ENCODE measurements around the gene CIAO3.
"Not testable (repeated sequence)": the region's sequence is repeated elsewhere in the genome, so short reads cannot be mapped to it uniquely, and the experiment has no call there.

Gene CIAO3

GRCh38 chr16:740764-741505, at the start of gene CIAO3:
Gene CIAO3 (minus strand): TSS chr16:740997. CDS start chr16:740985, 12 bp downstream.
- peak; percentile 81 for DNase-seq (ENCODE audit: low read depth)

GRCh38 chr16:790086-790485, 49.3 kb upstream of the CIAO3 start:
- no peak for DNase-seq (ENCODE audit: low read depth)

GRCh38 chr16:789191-789850, 48.5 kb upstream of the CIAO3 start:
- DNase-seq (ENCODE audit: low read depth), result no peak

GRCh38 chr16:788399-789126, 47.8 kb upstream of the CIAO3 start, which contains the start of gene CHTF18:
Gene CHTF18 (plus strand): TSS chr16:788620. CDS start chr16:788685, 65 bp downstream.
- peak; percentile 88 for DNase-seq (ENCODE audit: low read depth)

GRCh38 chr16:787978-788398, 47.2 kb upstream of the CIAO3 start, which contains the start of gene RPUSD1:
Gene RPUSD1 (minus strand): TSS chr16:788381. CDS start chr16:787737, 644 bp downstream.
- DNase-seq (ENCODE audit: low read depth), result no peak

- DNase-seq (ENCODE audit: low read depth), result no peak
Observed at GRCh38 chr16:787321-787966, 46.6 kb upstream of the CIAO3 start.

GRCh38 chr16:785563-786535, 45.1 kb upstream of the CIAO3 start:
- DNase-seq (ENCODE audit: low read depth), result peak; percentile 36

GRCh38 chr16:784431-784830, 43.6 kb upstream of the CIAO3 start:
- no peak for DNase-seq (ENCODE audit: low read depth)

- DNase-seq (ENCODE audit: low read depth), result no peak
Observed at GRCh38 chr16:783404-784161, 42.8 kb upstream of the CIAO3 start.

- no peak for DNase-seq (ENCODE audit: low read depth)
Observed at GRCh38 chr16:782766-783403, 42.1 kb upstream of the CIAO3 start.

GRCh38 chr16:782258-782657, 41.5 kb upstream of the CIAO3 start:
- no peak for DNase-seq (ENCODE audit: low read depth)

- DNase-seq (ENCODE audit: low read depth), result no peak
Observed at GRCh38 chr16:781346-782010, 40.7 kb upstream of the CIAO3 start.

GRCh38 chr16:780296-780695, 39.5 kb upstream of the CIAO3 start:
- no peak for DNase-seq (ENCODE audit: low read depth)

GRCh38 chr16:779561-779960, 38.8 kb upstream of the CIAO3 start:
- no peak for DNase-seq (ENCODE audit: low read depth)

GRCh38 chr16:778909-779527, 38.2 kb upstream of the CIAO3 start:
- no peak for DNase-seq (ENCODE audit: low read depth)

GRCh38 chr16:778447-778846, 37.6 kb upstream of the CIAO3 start:
- no peak for DNase-seq (ENCODE audit: low read depth)

GRCh38 chr16:777826-778225, 37.0 kb upstream of the CIAO3 start:
- no peak for DNase-seq (ENCODE audit: low read depth)

- no peak for DNase-seq (ENCODE audit: low read depth)
Observed at GRCh38 chr16:776824-777223, 36.0 kb upstream of the CIAO3 start.

- not testable (repeated sequence) for DNase-seq (ENCODE audit: low read depth)
Observed at GRCh38 chr16:776298-776697, 35.5 kb upstream of the CIAO3 start.

All from T-helper 22 cell (primary cell).